ENCODE measurements around the gene SDCCAG8.

GRCh38 chr1:243500512-243500911 is 244.7 kb downstream of the SDCCAG8 start:
- no peak for TF ChIP-seq CTCF (IDR thresholded peaks at IDR 0.05)
- no peak for TF ChIP-seq ZFX (IDR thresholded peaks at IDR 0.05; ENCODE audit: borderline replicate concordance)
